NCI-H446 (cell line): ENCODE measurements around the gene CIT.

Experiments used
- DNase-seq, 2 experiments: peaks; one replicate each; lab custom pipeline; 2025; lab: John Stamatoyannopoulos, UW

CIT gene

GRCh38 chr12:119850330-119850729 is 26.8 kb downstream of the CIT start:
- no peak for DNase-seq

GRCh38 chr12:119843100-119843499 is 34.0 kb downstream of the CIT start:
- DNase-seq, result peak; percentile 89 to 95

GRCh38 chr12:119842380-119842779 is 34.7 kb downstream of the CIT start:
- no peak for DNase-seq

- no peak for DNase-seq
Observed at GRCh38 chr12:119841433-119842210, 35.5 kb downstream of the CIT start.

GRCh38 chr12:119840582-119840981 is 36.5 kb downstream of the CIT start:
- peak in 1 of 2 experiments; percentile 43 for DNase-seq

GRCh38 chr12:119840168-119840567 is 37.0 kb downstream of the CIT start:
- DNase-seq, result peak in 1 of 2 experiments; percentile 4

GRCh38 chr12:119838826-119839600 is 38.1 kb downstream of the CIT start:
- peak in 1 of 2 experiments; percentile 35 for DNase-seq

- no peak for DNase-seq
Observed at GRCh38 chr12:119836781-119837180, 40.3 kb downstream of the CIT start.

GRCh38 chr12:119835068-119835467 is 42.1 kb downstream of the CIT start:
- no peak for DNase-seq

GRCh38 chr12:119829439-119829838 is 47.7 kb downstream of the CIT start:
- DNase-seq, result no peak

GRCh38 chr12:119828300-119828699 is 48.8 kb downstream of the CIT start:
- no peak for DNase-seq

GRCh38 chr12:119827760-119828159 is 49.4 kb downstream of the CIT start:
- DNase-seq, result no peak

- DNase-seq, result no peak
Observed at GRCh38 chr12:119826661-119827445, 50.3 kb downstream of the CIT start.

- peak in 1 of 2 experiments; percentile 11 for DNase-seq
Observed at GRCh38 chr12:119825262-119825661, 51.9 kb downstream of the CIT start.

GRCh38 chr12:119822046-119822445 is 55.1 kb downstream of the CIT start:
- no peak for DNase-seq

- DNase-seq, result no peak
Observed at GRCh38 chr12:119819322-119819721, 57.8 kb downstream of the CIT start.

- no peak for DNase-seq
Observed at GRCh38 chr12:119817546-119818343, 59.4 kb downstream of the CIT start.

- DNase-seq, result no peak
Observed at GRCh38 chr12:119809023-119809422, 68.1 kb downstream of the CIT start.

GRCh38 chr12:119808441-119808840 is 68.7 kb downstream of the CIT start:
- no peak for DNase-seq

- DNase-seq, result no peak
Observed at GRCh38 chr12:119807380-119807779, 69.7 kb downstream of the CIT start.

GRCh38 chr12:119804011-119804641 is 73.0 kb downstream of the CIT start:
- peak in 1 of 2 experiments; percentile 78 for DNase-seq
